ENCODE measurements around the gene PRKACA. TPM values are rescaled to one million over a fixed set of nuclear protein-coding genes. Genes with fewer than 3 reads are reported as not detected.

PRKACA gene
- total and polyA plus RNA-seq, 10 of the 15 experiments (the other 5 are each of a cell fraction or from before 2014, with no cell fraction given), result 0.53 to 68.5 (median 11.2) TPM

DNA sequence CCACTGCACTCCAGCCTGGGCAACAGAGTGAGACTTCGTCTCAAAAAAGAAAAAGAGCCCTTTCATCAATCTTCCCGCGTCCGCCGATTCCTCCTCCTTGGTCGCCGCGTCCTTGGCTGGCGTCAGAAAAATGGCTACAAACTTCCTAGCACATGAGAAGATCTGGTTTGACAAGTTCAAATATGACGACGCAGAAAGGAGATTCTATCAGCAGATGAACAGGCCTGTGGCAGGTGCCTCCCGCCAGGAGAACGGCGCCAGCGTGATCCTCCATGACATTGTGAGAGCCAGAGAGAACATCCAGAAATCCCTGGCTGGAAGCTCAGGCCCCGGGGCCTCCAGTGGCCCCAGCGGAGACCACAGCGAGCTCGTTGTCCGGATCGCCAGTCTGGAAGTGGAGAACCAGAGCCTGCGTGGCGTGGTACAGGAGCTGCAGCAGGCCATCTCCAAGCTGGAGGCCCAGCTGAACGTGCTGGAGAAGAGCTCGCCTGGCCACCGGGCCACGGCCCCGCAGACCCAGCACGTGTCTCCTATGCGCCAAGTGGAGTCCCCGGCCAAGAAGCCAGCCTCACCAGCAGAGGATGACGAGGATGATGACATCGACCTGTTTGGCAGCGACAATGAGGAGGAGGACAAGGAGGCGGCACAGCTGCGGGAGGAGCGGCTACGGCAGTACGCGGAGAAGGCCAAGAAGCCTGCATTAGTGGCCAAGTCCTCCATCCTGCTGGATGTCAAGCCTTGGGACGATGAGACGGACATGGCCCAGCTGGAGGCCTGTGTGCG lies 47.1 kb downstream of the PRKACA start:
- FAIRE-seq, result no peak
- Histone ChIP-seq H3K27ac (ENCODE audit: control insufficient read depth, insufficient read depth) (no peak overlapping the region), H3K36me3 (ENCODE audit: control insufficient read depth in 2 of 2, insufficient read depth in 2 of 2, low read length in 1 of 2) (no peaks in the 10 kb centered on the region), H3K27me3 (replicated peaks in 1 of 2; ENCODE audit: control insufficient read depth in 2 of 2, insufficient read depth in 2 of 2, low read length in 1 of 2) (no peaks in the 10 kb centered on the region), H3K79me2 (ENCODE audit: control insufficient read depth, insufficient read depth, low read length) (no peaks in the 10 kb centered on the region), H3K4me1 (ENCODE audit: control insufficient read depth, insufficient read depth, low read length) (peaks cover 19% of the 10 kb centered on the region), H3K4me3 (no peak overlapping the region), H4K20me1 (ENCODE audit: control insufficient read depth, insufficient read depth) (no peaks in the 10 kb centered on the region), H2AFZ (ENCODE audit: control insufficient read depth, low read depth, low read length) (no peak overlapping the region), H3K4me2 (ENCODE audit: control insufficient read depth, insufficient read depth) (no peak overlapping the region), H3K9me3 (replicated peaks; ENCODE audit: control insufficient read depth, insufficient read depth, low read length) (no peaks in the 10 kb centered on the region), H3K9ac (ENCODE audit: control insufficient read depth, insufficient read depth, low read length) (no peak overlapping the region)
- intact Hi-C loops (cut with micrococcal nuclease; ENCODE audit: unreplicated experiment) (loop anchor here (5.0 kb wide), 1 partner anchor 277 kb away; no protein-coding TSS in a partner anchor), in situ Hi-C loops (cut with MboI) (loop anchor here (5.0 to 25.0 kb wide), 3 partner anchors 188 to 783 kb away; no protein-coding TSS in a partner anchor)
- SMC1A ChIA-PET (ENCODE audit: uncharacterized antibody, unreplicated experiment), result interaction anchor here (1.0 to 5.4 kb wide), 6 partner anchors 11 to 190 kb away, joined by 3 to 47 read pairs (median 6); partner anchors contain the start of gene NANOS3
- ATAC-seq, result no peak
- CTCF ChIA-PET, result interaction anchor here (0.7 to 6.7 kb wide), 21 partner anchors 10 to 472 kb away, joined by 3 to 152 read pairs (median 5); partner anchors contain the start of genes ASF1B, IL27RA and NANOS3
- DNase-seq (ENCODE audit: low read depth, low spot score), result no peak
- POLR2A ChIA-PET, result interaction anchor here (0.6 to 1.3 kb wide), 2 partner anchors 10 to 200 kb away, joined by 4 to 5 read pairs; no protein-coding TSS in a partner anchor
- WGBS (ENCODE audit: insufficient coverage, insufficient replicate concordance, low lambda C conversion rate, missing lambda C conversion rate), result 84% methylated on average over 43 of the region's 43 CpGs
- RAD21 ChIA-PET (ENCODE audit: unreplicated experiment), result interaction anchor here (1.0 to 3.1 kb wide), 10 partner anchors 10 to 190 kb away, joined by 3 to 40 read pairs (median 8); no protein-coding TSS in a partner anchor
- TF ChIP-seq ESRRA (IDR thresholded peaks at IDR 0.05; ENCODE audit: low read length) (no peak), CBFB (IDR thresholded peaks at IDR 0.05; ENCODE audit: low read depth) (no peak), RBBP5 (conservative IDR thresholded peaks at IDR 0.05) (no peak), BMI1 (IDR thresholded peaks at IDR 0.05; ENCODE audit: borderline replicate concordance) (no peak), NRF1 (conservative IDR thresholded peaks at IDR 0.05; ENCODE audit: low read depth, low read length) (no peak), BHLHE40 (IDR thresholded peaks at IDR 0.05; ENCODE audit: borderline replicate concordance in 1 of 2, low read depth in 2 of 2, low read length in 1 of 2) (no peak), ZNF217 (IDR thresholded peaks at IDR 0.05) (no peak), IRF4 (IDR thresholded peaks at IDR 0.05; ENCODE audit: low read depth, low read length) (no peak), STAT1 (conservative IDR thresholded peaks at IDR 0.05) (no peak), EP300 (IDR thresholded peaks at IDR 0.05; ENCODE audit: borderline replicate concordance in 1 of 2, control insufficient read depth in 1 of 2, low read depth in 2 of 2, low read length in 2 of 2) (no peak)
- TF ChIP-seq, protein P1, sequence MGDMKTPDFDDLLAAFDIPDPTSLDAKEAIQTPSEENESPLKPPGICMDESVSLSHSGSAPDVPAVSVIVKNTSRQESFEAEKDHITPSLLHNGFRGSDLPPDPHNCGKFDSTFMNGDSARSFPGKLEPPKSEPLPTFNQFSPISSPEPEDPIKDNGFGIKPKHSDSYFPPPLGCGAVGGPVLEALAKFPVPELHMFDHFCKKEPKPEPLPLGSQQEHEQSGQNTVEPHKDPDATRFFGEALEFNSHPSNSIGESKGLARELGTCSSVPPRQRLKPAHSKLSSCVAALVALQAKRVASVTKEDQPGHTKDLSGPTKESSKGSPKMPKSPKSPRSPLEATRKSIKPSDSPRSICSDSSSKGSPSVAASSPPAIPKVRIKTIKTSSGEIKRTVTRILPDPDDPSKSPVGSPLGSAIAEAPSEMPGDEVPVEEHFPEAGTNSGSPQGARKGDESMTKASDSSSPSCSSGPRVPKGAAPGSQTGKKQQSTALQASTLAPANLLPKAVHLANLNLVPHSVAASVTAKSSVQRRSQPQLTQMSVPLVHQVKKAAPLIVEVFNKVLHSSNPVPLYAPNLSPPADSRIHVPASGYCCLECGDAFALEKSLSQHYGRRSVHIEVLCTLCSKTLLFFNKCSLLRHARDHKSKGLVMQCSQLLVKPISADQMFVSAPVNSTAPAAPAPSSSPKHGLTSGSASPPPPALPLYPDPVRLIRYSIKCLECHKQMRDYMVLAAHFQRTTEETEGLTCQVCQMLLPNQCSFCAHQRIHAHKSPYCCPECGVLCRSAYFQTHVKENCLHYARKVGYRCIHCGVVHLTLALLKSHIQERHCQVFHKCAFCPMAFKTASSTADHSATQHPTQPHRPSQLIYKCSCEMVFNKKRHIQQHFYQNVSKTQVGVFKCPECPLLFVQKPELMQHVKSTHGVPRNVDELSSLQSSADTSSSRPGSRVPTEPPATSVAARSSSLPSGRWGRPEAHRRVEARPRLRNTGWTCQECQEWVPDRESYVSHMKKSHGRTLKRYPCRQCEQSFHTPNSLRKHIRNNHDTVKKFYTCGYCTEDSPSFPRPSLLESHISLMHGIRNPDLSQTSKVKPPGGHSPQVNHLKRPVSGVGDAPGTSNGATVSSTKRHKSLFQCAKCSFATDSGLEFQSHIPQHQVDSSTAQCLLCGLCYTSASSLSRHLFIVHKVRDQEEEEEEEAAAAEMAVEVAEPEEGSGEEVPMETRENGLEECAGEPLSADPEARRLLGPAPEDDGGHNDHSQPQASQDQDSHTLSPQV (IDR thresholded peaks at IDR 0.05), result no peak
- TF ChIP-seq, protein P2, sequence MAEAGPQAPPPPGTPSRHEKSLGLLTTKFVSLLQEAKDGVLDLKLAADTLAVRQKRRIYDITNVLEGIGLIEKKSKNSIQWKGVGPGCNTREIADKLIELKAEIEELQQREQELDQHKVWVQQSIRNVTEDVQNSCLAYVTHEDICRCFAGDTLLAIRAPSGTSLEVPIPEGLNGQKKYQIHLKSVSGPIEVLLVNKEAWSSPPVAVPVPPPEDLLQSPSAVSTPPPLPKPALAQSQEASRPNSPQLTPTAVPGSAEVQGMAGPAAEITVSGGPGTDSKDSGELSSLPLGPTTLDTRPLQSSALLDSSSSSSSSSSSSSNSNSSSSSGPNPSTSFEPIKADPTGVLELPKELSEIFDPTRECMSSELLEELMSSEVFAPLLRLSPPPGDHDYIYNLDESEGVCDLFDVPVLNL (IDR thresholded peaks at IDR 0.05; ENCODE audit: low read depth, low read length), result no peak
- BruUV-seq (replicated peaks), result no TSS peak

All from GM12878 (cell line).